ENCODE measurements around the gene KAZN. TPM values are rescaled to one million over a fixed set of nuclear protein-coding genes. Genes with fewer than 3 reads are reported as not detected.

KAZN gene
- total RNA-seq, 1 donor from 2014 or later: 33.5 TPM

- H3K27me3 ChIP-seq: no peaks in the 10 kb centered on the region
- TF ChIP-seq, protein P1, sequence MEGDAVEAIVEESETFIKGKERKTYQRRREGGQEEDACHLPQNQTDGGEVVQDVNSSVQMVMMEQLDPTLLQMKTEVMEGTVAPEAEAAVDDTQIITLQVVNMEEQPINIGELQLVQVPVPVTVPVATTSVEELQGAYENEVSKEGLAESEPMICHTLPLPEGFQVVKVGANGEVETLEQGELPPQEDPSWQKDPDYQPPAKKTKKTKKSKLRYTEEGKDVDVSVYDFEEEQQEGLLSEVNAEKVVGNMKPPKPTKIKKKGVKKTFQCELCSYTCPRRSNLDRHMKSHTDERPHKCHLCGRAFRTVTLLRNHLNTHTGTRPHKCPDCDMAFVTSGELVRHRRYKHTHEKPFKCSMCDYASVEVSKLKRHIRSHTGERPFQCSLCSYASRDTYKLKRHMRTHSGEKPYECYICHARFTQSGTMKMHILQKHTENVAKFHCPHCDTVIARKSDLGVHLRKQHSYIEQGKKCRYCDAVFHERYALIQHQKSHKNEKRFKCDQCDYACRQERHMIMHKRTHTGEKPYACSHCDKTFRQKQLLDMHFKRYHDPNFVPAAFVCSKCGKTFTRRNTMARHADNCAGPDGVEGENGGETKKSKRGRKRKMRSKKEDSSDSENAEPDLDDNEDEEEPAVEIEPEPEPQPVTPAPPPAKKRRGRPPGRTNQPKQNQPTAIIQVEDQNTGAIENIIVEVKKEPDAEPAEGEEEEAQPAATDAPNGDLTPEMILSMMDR (IDR thresholded peaks at IDR 0.05): no peak
- DNase-seq (no peak), ATAC-seq (no peak)
- no peak overlapping the region for H3K27ac ChIP-seq
- no peaks in the 10 kb centered on the region for H3K36me3 ChIP-seq
- H3K9me3 ChIP-seq: no peaks in the 10 kb centered on the region
- intact Hi-C loops (cut with DNase I): no loop called here
- H3K4me1 ChIP-seq: peaks cover 6% of the 10 kb centered on the region
- H3K4me3 ChIP-seq: no peak overlapping the region
These were observed 60.2 kb downstream of the KAZN start for GRCh38 chr1:14658642-14659041.

DNA sequence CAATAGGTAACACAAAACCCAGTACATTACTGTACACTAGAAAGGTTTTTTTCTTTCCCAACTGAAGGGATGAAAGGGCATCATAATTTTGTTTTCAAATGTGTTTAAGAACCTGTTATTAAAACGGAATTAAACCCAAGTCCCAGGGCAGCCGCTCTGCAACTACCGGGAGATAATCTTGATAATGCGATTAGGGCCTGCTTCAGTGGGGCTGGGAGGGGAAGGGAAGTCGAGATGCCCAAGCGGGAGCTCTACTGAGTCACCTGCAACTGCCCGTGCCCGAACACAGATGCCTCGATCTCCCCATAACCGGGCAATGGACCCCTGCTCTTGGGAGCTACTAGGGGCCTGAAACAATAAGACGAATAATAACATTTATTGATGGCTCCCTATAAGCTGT, 61.4 kb downstream of the KAZN start:
- Histone ChIP-seq H3K4me1 (peaks cover 6% of the 10 kb centered on the region), H3K27ac (no peak overlapping the region), H3K36me3 (no peaks in the 10 kb centered on the region), H3K9me3 (no peaks in the 10 kb centered on the region), H3K27me3 (no peaks in the 10 kb centered on the region), H3K4me3 (no peak overlapping the region)
- DNase-seq (no peak), ATAC-seq (no peak)
- intact Hi-C loops (cut with DNase I): no loop called here
- TF ChIP-seq, protein P1 (IDR thresholded peaks at IDR 0.05): no peak

- H3K36me3 ChIP-seq: no peaks in the 10 kb centered on the region
- H3K4me1 ChIP-seq: peaks cover 6% of the 10 kb centered on the region
- H3K4me3 ChIP-seq: no peak overlapping the region
- TF ChIP-seq, protein P1 (IDR thresholded peaks at IDR 0.05): no peak
- intact Hi-C loops (cut with DNase I): no loop called here
- H3K27ac ChIP-seq: no peak overlapping the region
- DNase-seq (no peak), ATAC-seq (no peak)
- H3K9me3 ChIP-seq: no peaks in the 10 kb centered on the region
- no peaks in the 10 kb centered on the region for H3K27me3 ChIP-seq
These were observed 62.3 kb downstream of the KAZN start for GRCh38 chr1:14660801-14661200.

- ATAC-seq (no peak), DNase-seq (no peak)
- Histone ChIP-seq H3K4me3 (no peak overlapping the region), H3K27ac (no peak overlapping the region), H3K9me3 (no peaks in the 10 kb centered on the region), H3K36me3 (no peaks in the 10 kb centered on the region), H3K4me1 (peaks cover 6% of the 10 kb centered on the region), H3K27me3 (no peaks in the 10 kb centered on the region)
- intact Hi-C loops (cut with DNase I): no loop called here
- TF ChIP-seq, protein P1 (IDR thresholded peaks at IDR 0.05): no peak
These were observed 62.7 kb downstream of the KAZN start for GRCh38 chr1:14661222-14661621.

- Histone ChIP-seq H3K4me3 (no peak overlapping the region), H3K27ac (no peak overlapping the region), H3K36me3 (no peaks in the 10 kb centered on the region), H3K4me1 (peaks cover 6% of the 10 kb centered on the region), H3K9me3 (no peaks in the 10 kb centered on the region), H3K27me3 (no peaks in the 10 kb centered on the region)
- DNase-seq: no peak
- intact Hi-C loops (cut with DNase I): no loop called here
- peak; percentile 33 for ATAC-seq
- TF ChIP-seq, protein P1 (IDR thresholded peaks at IDR 0.05): no peak
These were observed 63.6 kb downstream of the KAZN start for GRCh38 chr1:14662116-14662515.

- DNase-seq (no peak), ATAC-seq (no peak)
- Histone ChIP-seq H3K27me3 (no peaks in the 10 kb centered on the region), H3K4me1 (peaks cover 6% of the 10 kb centered on the region), H3K4me3 (no peak overlapping the region), H3K9me3 (no peaks in the 10 kb centered on the region), H3K27ac (no peak overlapping the region), H3K36me3 (no peaks in the 10 kb centered on the region)
- TF ChIP-seq, protein P1 (IDR thresholded peaks at IDR 0.05): no peak
- intact Hi-C loops (cut with DNase I): no loop called here
These were observed 65.3 kb downstream of the KAZN start for GRCh38 chr1:14663773-14664172.

Data from upper lobe of right lung (tissue), 1 donor.